Measurements from ENCODE around the gene HSDL2. TPM values are rescaled to one million over a fixed set of nuclear protein-coding genes. Genes with fewer than 3 reads are reported as not detected.

Gene HSDL2
- total RNA-seq, result 10 to 100 TPM; 18.4 to 24.1 TPM

DNA sequence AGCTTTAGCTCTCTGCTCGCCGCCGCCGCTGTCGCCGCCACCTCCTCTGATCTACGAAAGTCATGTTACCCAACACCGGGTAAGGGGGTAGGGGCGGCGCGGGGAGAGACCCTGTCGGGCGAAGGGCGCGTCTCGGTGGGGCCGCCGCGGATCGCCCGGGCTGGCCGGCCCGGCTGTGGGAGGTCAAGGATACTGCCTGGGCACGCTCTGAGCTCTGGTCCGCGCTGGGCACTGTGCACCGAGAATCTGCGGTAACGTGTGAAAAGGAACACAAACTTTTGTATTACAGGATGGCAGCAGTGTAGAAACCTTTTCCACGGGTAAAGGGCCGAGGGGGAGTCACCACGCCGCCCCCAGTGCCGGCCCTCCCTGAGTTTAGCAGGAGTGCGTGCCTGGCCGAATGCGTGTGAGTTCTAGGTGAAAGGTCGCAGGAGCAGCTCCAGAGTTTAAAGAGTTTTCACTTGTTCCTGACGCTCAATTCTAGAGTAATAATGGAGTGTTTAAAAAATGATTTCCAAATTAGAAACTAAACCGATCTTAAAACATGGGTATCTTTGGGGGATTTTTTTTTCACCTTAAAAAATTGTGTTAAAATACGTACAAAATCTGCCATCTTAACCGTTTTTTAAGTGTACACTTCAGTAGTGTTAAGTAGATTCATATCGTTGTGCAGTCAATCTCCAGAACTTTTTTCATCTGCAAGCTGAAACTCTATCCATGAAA lies at the start of gene HSDL2:
TSS of gene HSDL2 (plus strand) at position 7 of the 723 bp plus-strand sequence. CDS start at position 63, 56 bp downstream.
- DNase-seq, result peak; percentile 22
- peak within 1 kb of the TSS; percentile 99 for H3K4me3 Mint-ChIP-seq
- POLR2A ChIA-PET, result interaction anchor here (0.6 to 0.8 kb wide), 3 partner anchors 63 to 338 kb away, joined by 3 to 4 read pairs (median 4); partner anchors contain the start of gene INIP
- H3K36me3 Mint-ChIP-seq (ENCODE audit: low read depth), result peaks cover 10% of the 10 kb centered on the region
- H3K4me1 Mint-ChIP-seq, result peaks cover 53% of the 10 kb centered on the region
- H3K9me3 Mint-ChIP-seq, result no peaks in the 10 kb centered on the region
- no peaks in the 10 kb centered on the region for H3K27me3 Mint-ChIP-seq
- CTCF ChIA-PET, result interaction anchor here (0.6 to 2.1 kb wide), 8 partner anchors 10 to 340 kb away, joined by 3 to 14 read pairs (median 3); no protein-coding TSS in a partner anchor
- H3K27ac Mint-ChIP-seq, result peak within 1 kb of the TSS; percentile 99

DNA sequence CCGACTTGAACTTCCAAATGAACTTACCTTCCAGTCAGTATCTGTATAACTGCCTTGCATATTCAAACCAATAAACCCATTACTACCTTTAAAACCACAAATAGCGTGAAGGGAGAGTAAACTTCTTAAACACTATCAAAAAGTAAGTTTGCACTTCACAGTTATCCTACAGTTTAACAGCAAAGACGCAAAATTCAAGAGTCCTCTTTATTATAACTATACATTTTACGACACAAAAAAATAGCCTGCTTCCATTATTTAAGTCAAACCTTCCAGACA lies 48.3 kb upstream of the HSDL2 start:
- no peaks in the 10 kb centered on the region for H3K27me3 Mint-ChIP-seq
- POLR2A ChIA-PET, result no interaction called here
- peak overlapping the region; percentile 95 for H3K4me3 Mint-ChIP-seq
- peak overlapping the region; percentile 98 for H3K27ac Mint-ChIP-seq
- H3K36me3 Mint-ChIP-seq (ENCODE audit: low read depth), result peaks cover 18% of the 10 kb centered on the region
- H3K4me1 Mint-ChIP-seq, result peaks cover 46% of the 10 kb centered on the region
- CTCF ChIA-PET, result interaction anchor here (0.5 to 1.3 kb wide), 2 partner anchors 71 to 219 kb away, joined by 3 to 5 read pairs; no protein-coding TSS in a partner anchor
- no peak for DNase-seq
- H3K9me3 Mint-ChIP-seq, result no peaks in the 10 kb centered on the region

DNA sequence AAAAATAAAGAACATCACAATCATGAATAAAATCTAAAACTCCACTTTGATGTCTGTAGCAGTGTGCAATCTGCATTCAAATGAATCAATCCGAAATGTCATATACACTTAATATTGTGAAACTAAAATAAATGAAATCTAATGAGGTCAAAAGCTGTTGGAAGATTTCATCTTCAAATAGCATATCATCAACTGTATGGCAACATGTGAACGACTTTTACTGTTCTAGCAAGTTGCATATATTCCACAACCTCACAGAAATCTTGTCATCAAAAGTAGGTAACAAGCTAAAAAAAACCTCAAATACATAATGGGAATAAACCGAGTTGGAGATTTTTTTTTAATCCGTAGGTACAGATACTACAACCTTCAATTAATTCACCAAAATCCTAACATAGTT lies 47.7 kb upstream of the HSDL2 start:
- H3K4me3 Mint-ChIP-seq, result peak overlapping the region; percentile 95
- peaks cover 46% of the 10 kb centered on the region for H3K4me1 Mint-ChIP-seq
- no peaks in the 10 kb centered on the region for H3K27me3 Mint-ChIP-seq
- CTCF ChIA-PET, result interaction anchor here (0.5 to 1.3 kb wide), 3 partner anchors 70 to 219 kb away, joined by 3 to 5 read pairs (median 3); no protein-coding TSS in a partner anchor
- no peak for DNase-seq
- POLR2A ChIA-PET, result no interaction called here
- peaks cover 17% of the 10 kb centered on the region for H3K36me3 Mint-ChIP-seq (ENCODE audit: low read depth)
- no peaks in the 10 kb centered on the region for H3K9me3 Mint-ChIP-seq
- H3K27ac Mint-ChIP-seq, result peak overlapping the region; percentile 98

DNA sequence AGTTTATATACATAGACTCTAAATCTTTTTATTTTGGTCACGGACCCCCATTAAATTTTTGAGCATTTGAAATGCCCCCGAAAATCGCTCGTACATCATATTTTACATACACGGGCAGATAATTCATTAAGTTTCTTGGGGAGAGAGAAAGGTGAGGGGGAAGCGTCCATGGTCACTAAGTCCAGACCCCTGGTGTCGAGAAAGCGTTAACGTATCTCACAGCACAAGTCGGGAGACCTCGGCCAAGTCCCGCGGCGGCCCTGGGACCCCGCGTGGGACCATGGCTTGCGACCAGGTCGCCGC lies 47.3 kb upstream of the HSDL2 start:
- Mint-ChIP-seq H3K27ac (peak overlapping the region; percentile 98), H3K4me1 (peaks cover 45% of the 10 kb centered on the region), H3K4me3 (peak overlapping the region; percentile 95), H3K36me3 (ENCODE audit: low read depth) (peaks cover 16% of the 10 kb centered on the region), H3K9me3 (no peaks in the 10 kb centered on the region), H3K27me3 (no peaks in the 10 kb centered on the region)
- ChIA-PET POLR2A (no interaction called here), CTCF (interaction anchor here (0.9 to 1.5 kb wide), 4 partner anchors 13 to 220 kb away, joined by 3 to 7 read pairs (median 4); no protein-coding TSS in a partner anchor)
- no peak for DNase-seq

DNA sequence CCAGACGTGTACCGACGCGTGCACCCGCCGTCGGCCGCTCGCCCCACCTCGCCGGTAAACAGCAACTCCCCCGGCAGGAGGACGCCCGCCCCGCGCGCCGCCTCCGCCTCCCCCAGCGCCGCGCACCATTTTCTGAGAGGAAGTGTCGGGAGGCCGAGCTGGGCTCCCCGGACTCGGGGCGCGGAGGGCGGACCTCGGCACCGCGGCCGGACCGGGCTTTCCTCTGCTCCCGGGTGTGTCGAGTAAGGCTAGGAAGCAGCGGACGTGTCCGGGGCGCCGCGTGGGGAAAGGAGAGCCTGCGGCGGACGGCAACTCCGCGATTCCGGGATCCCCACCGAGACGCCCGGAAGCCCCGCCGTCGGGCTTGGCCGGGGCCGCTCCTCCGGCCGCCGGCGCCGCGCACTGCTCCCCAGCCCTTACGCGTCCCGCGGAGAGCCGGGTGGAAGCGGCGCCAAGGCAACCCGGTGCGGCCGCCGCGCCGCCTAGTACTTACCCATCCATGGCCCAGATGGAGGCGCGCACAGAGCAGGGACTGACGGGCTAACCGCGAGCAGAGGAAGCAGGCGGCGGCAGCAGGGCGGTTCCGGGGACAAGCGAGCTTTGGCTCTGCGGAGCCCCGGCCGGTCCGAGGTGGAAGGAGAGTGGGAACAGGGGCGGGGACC lies 46.8 kb upstream of the HSDL2 start, which contains the start of gene PTBP3:
TSS of gene PTBP3 (minus strand) at position 643 of the 662 bp plus-strand sequence. CDS start 35,754 bp downstream, outside the sequence.
- ChIA-PET CTCF (interaction anchor here (0.6 to 1.5 kb wide), 7 partner anchors 11 to 233 kb away, joined by 3 to 7 read pairs (median 3); no protein-coding TSS in a partner anchor), POLR2A (interaction anchor here (1.1 kb wide), 1 partner anchor 46 kb away, joined by 3 read pairs; no protein-coding TSS in a partner anchor)
- H3K4me1 Mint-ChIP-seq, result peaks cover 40% of the 10 kb centered on the region
- peak within 1 kb of the TSS; percentile 98 for H3K27ac Mint-ChIP-seq
- peaks cover 11% of the 10 kb centered on the region for H3K36me3 Mint-ChIP-seq (ENCODE audit: low read depth)
- H3K27me3 Mint-ChIP-seq, result no peaks in the 10 kb centered on the region
- H3K9me3 Mint-ChIP-seq, result no peaks in the 10 kb centered on the region
- DNase-seq, result peak; percentile 83
- H3K4me3 Mint-ChIP-seq, result peak within 1 kb of the TSS; percentile 95

DNA sequence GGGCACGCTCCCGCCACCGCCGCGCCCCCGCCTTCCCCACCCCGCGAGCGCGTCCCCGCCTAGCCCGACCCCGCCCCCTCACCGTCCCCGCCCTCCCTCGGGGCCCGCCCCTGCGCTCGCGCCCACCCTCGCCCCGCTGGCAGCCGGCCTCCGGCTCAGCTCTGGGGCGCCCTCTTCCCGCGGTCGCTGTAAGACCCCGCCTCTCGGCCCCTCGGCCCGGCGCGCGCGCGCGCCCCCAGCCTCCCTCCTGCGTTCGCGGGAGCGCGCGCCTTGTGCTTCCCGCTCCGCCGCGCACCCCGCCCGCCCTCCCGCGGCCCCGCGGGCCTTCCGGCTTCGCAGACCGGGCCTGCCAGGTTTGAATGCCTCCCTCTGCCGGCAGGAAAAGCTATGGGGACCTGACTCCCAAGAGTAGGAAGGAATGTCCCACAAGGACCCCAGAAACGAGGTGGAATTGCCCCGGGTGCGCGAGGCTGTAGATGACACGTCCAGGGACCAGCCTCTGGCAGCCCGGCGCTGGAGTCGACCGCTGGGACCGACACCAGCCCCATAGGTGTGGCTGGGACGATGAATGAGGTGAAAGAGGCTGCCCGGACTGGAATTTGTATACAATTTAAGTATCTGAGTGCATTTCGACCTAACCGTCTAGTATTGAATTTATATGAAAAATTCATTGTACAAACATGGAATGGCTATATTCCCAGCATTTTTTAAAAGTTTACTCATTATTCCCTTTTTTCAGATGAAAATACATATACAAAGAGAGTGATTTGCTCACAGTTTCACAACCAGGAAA lies 46.1 kb upstream of the HSDL2 start:
- DNase-seq, result peak; percentile 92
- no peaks in the 10 kb centered on the region for H3K9me3 Mint-ChIP-seq
- H3K27ac Mint-ChIP-seq, result peak overlapping the region; percentile 90
- H3K4me3 Mint-ChIP-seq, result peak overlapping the region; percentile 95
- POLR2A ChIA-PET, result interaction anchor here (1.1 kb wide), 1 partner anchor 46 kb away, joined by 3 read pairs; no protein-coding TSS in a partner anchor
- no peaks in the 10 kb centered on the region for H3K27me3 Mint-ChIP-seq
- H3K4me1 Mint-ChIP-seq, result peaks cover 32% of the 10 kb centered on the region
- CTCF ChIA-PET, result interaction anchor here (0.6 to 1.5 kb wide), 6 partner anchors 11 to 234 kb away, joined by 3 to 7 read pairs (median 3); no protein-coding TSS in a partner anchor
- peaks cover 4% of the 10 kb centered on the region for H3K36me3 Mint-ChIP-seq (ENCODE audit: low read depth)

DNA sequence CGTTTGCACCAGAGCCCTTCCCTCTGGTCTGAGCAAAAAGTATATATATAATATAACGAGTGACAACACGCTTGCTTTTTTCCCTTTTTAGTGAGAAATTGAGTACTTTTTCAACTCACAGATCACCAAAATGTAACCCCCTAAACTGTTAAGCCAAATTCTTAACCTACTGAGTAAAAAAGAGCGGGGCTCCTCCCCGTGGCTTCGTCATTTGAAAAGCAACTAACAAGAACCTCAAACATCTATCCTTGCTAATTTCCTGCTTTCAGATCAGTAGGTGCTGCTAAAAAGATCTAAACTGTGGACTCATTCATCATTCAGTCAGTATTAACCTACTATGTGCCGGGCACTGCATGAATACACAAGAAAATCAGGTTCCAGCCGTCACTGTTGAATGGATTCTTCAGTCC lies 45.5 kb upstream of the HSDL2 start:
- DNase-seq, result peak; percentile 53
- CTCF ChIA-PET, result no interaction called here
- peaks cover 3% of the 10 kb centered on the region for H3K36me3 Mint-ChIP-seq (ENCODE audit: low read depth)
- POLR2A ChIA-PET, result no interaction called here
- no peaks in the 10 kb centered on the region for H3K27me3 Mint-ChIP-seq
- peak overlapping the region; percentile 90 for H3K27ac Mint-ChIP-seq
- H3K4me1 Mint-ChIP-seq, result peaks cover 30% of the 10 kb centered on the region
- H3K4me3 Mint-ChIP-seq, result peak overlapping the region; percentile 95
- H3K9me3 Mint-ChIP-seq, result no peaks in the 10 kb centered on the region

GRCh38 chr9:112337547-112337946 lies 42.4 kb upstream of the HSDL2 start:
- no peaks in the 10 kb centered on the region for H3K36me3 Mint-ChIP-seq (ENCODE audit: low read depth)
- no peak overlapping the region for H3K4me3 Mint-ChIP-seq
- H3K27me3 Mint-ChIP-seq, result no peaks in the 10 kb centered on the region
- H3K9me3 Mint-ChIP-seq, result no peaks in the 10 kb centered on the region
- ChIA-PET POLR2A (interaction anchor here (0.6 kb wide), 1 partner anchor 9 kb away, joined by 4 read pairs; no protein-coding TSS in a partner anchor), CTCF (interaction anchor here (1.0 to 1.2 kb wide), 3 partner anchors 29 to 251 kb away, joined by 3 read pairs; partner anchors contain the start of gene HSDL2)
- H3K27ac Mint-ChIP-seq, result no peak overlapping the region
- peaks cover 6% of the 10 kb centered on the region for H3K4me1 Mint-ChIP-seq
- no peak for DNase-seq

DNA sequence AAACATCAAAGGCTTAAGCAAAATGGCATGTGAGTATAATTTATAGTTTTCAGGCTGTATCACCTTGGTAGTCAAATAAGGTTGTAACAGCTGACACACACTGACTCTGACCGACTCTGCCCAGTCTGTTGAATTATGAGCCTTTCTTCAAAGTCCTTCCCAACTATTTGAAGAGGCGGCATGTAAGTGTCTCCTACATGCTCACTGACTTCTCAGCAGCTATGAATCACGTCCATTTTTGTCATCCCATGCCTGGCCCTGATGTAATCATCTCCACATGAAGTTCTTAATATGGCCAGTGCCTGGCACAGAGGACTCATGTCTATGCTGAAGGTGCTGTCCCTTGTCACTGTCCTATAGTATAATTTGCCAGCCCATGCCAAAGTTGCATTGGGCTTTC lies 41.3 kb upstream of the HSDL2 start:
- DNase-seq, result no peak
- no peaks in the 10 kb centered on the region for H3K36me3 Mint-ChIP-seq (ENCODE audit: low read depth)
- no peak overlapping the region for H3K27ac Mint-ChIP-seq
- H3K27me3 Mint-ChIP-seq, result no peaks in the 10 kb centered on the region
- no peaks in the 10 kb centered on the region for H3K9me3 Mint-ChIP-seq
- POLR2A ChIA-PET, result no interaction called here
- CTCF ChIA-PET, result interaction anchor here (1.0 kb wide), 1 partner anchor 252 kb away, joined by 3 read pairs; no protein-coding TSS in a partner anchor
- no peak overlapping the region for H3K4me3 Mint-ChIP-seq
- peaks cover 6% of the 10 kb centered on the region for H3K4me1 Mint-ChIP-seq

DNA sequence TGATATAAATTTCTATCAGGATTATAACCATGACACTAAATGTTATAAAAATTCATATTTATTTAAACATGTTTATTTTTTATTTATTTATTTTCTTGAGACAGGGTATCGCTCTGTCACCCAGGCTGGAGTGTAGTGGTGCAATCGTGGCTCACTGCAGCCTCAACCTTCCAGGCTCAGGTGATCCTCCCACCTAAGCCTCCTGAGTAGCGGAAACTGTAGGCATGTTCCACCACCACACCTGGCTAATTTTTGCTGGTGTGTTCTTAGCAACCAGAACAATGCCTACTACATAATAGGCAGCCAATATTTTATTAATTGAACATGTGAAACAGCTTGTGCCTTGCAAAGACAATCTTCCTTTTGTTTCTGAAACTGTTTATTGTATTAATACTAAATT lies 40.0 kb upstream of the HSDL2 start:
- ChIA-PET POLR2A (no interaction called here), CTCF (interaction anchor here (0.6 kb wide), 1 partner anchor 451 kb away, joined by 3 read pairs; no protein-coding TSS in a partner anchor)
- Mint-ChIP-seq H3K27ac (no peak overlapping the region), H3K9me3 (no peaks in the 10 kb centered on the region), H3K36me3 (ENCODE audit: low read depth) (no peaks in the 10 kb centered on the region), H3K4me1 (peaks cover 2% of the 10 kb centered on the region), H3K27me3 (no peaks in the 10 kb centered on the region), H3K4me3 (no peak overlapping the region)
- DNase-seq, result no peak

DNA sequence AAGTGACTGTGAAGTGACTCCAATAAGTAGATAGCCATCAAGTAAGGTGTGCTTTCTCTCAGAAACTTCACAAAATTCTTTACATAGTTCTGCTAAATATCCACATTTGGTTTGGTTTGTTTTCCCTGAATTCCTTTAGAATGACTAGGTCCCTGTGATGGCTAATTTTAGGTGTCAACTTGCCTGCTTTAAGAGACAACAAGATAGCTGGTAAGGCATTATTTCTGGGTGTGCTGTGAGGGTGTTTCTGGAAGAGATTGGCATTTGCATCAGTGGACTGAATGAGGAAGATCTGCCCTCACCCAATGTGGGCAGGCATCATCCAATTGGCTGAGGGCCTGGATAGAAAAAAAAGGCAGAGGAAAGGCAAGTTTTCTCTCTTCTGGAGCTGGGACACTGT lies 38.2 kb upstream of the HSDL2 start:
- no peaks in the 10 kb centered on the region for H3K4me1 Mint-ChIP-seq
- no peaks in the 10 kb centered on the region for H3K27me3 Mint-ChIP-seq
- no peaks in the 10 kb centered on the region for H3K9me3 Mint-ChIP-seq
- H3K4me3 Mint-ChIP-seq, result no peak overlapping the region
- CTCF ChIA-PET, result no interaction called here
- no peaks in the 10 kb centered on the region for H3K36me3 Mint-ChIP-seq (ENCODE audit: low read depth)
- H3K27ac Mint-ChIP-seq, result no peak overlapping the region
- no peak for DNase-seq
- POLR2A ChIA-PET, result no interaction called here

- peak overlapping the region; percentile 50 for H3K4me3 Mint-ChIP-seq
- H3K9me3 Mint-ChIP-seq, result peaks cover 5% of the 10 kb centered on the region
- ChIA-PET POLR2A (no interaction called here), CTCF (interaction anchor here (0.5 to 0.9 kb wide), 2 partner anchors 19 to 26 kb away, joined by 3 to 5 read pairs; no protein-coding TSS in a partner anchor)
- peak overlapping the region; percentile 81 for H3K27ac Mint-ChIP-seq
- H3K27me3 Mint-ChIP-seq, result no peaks in the 10 kb centered on the region
- peaks cover 13% of the 10 kb centered on the region for H3K4me1 Mint-ChIP-seq
- peak; percentile 74 for DNase-seq
- H3K36me3 Mint-ChIP-seq (ENCODE audit: low read depth), result peaks cover 1% of the 10 kb centered on the region
Measured at GRCh38 chr9:112348257-112349007, 31.5 kb upstream of the HSDL2 start.
